HG03039 (cell line): ENCODE data around the gene AKT3.
"Not testable (repeated sequence)": the region's sequence is repeated elsewhere in the genome, so short reads cannot be mapped to it uniquely, and the experiment has no call there.

Experiments
- ATAC-seq: cut with Tn5 transposase; IDR thresholded peaks from one replicate; pipeline ENCODE4 v1.9.1; 2021; ENCODE audit warnings: mild to moderate bottlenecking, moderate library complexity; ENCODE audit not compliant: unreplicated experiment

AKT3 gene

DNA sequence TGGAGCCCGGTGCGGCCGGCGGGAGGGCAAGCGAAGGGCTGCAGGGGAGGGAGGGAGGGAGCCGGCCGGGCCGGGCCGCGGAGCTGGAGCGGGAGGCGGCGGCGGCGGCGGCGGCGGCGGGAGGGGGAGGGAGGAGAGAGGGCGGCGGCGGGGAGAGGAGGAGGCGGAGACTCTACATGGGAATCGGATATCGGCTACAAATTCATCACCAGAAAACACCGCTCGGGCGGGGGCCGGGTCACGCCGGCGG is at the start of gene AKT3:
TSS of gene AKT3 (minus strand) at position 42 of the 250 bp plus-strand sequence. CDS start 7,073 bp downstream, outside the sequence.
- ATAC-seq: peak; percentile 63

DNA sequence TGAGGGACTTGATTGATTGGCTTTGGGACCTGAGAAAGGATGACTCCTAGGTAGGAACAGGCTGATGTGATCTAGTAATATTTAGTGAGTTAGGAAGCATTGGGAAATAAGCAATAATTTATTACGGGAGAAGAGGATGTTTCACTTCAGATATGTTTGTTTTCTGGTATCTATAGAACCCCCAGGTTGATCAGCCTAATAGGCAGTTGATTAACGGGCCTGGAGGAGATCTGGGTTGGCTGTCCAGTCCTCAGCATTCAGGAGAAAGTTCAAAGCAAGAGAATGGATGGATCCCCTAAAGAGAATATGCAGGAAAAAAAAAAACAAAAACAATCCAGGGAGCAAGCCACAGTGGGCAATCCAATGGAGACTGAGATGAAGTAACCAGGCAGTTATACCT is 48.2 kb upstream of the AKT3 start:
- no peak for ATAC-seq

DNA sequence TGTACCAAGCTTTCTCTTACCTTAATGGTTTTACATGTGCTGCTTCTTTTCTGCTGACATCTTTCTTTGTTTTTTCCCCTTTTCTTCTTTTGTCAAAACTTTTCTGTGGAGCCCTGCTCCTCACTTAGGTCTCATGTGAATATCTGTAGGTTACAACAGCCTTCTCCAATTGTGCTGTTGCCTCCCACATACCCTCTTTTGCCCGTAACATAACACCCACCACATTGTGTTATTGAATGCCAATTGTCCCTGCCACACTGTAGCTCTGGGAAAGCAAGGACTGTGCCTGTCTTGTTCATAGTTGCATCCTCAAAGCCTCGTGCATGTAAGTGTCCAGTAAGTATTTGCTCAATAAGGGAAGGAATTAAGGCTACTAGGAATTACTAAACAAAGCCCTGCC is 46.3 kb upstream of the AKT3 start:
- no peak for ATAC-seq

DNA sequence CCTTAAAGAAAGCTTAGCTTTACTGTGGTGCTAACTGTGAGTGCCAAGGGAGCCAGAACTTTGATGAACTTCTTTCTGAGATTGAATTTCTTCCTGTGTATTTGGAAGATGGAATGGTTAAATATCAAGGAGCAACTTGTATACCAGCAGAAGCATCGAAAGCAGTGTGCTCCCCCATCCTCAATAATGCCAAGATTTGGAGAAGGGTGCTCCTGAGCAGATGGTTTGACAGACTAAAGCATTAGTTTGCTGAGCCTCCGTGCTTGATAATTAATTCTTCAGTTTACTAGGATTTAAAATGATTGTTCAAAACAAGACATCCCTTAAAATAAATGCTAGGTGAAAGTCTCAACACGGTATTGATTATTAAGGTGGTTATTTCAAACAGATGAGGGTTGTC is 42.4 kb upstream of the AKT3 start:
- no peak for ATAC-seq

DNA sequence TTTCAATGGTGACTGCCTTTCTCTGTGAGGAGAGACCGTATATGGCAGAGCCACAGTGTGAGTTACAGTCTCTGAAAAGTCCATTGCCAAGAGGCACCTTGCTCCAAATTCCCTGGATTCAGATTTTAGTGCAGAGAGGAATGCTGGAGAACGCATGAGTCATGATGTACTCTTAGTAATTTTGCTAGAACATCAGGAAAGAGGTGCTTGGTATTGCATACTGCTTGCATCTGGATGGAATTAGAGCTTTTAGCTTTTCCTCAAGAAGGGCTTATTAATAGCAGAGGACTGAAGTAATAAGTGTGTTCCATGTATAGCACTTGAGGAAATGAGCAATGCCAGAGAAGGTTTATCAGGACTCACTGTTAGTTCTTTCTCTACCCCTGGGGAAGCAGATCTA is 40.5 kb upstream of the AKT3 start:
- no peak for ATAC-seq

DNA sequence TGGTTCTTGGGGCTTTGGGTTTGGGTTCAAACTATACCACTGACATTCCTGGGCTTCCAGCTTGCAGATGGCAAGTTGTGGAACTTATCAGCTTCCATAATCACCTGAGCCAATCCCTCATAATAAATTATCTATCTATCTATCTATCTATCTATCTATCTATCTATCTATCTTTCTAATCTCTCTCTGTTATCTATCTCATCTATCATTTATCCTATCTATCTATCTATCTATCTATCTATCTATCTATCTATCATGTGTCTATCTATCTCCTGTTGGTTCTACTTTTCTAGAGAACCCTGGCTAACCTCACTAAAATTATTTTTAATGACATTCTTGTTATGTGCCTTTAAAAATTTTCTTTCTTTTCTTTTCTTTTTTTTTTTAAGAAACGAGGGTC is 35.8 kb upstream of the AKT3 start:
- ATAC-seq: no peak

DNA sequence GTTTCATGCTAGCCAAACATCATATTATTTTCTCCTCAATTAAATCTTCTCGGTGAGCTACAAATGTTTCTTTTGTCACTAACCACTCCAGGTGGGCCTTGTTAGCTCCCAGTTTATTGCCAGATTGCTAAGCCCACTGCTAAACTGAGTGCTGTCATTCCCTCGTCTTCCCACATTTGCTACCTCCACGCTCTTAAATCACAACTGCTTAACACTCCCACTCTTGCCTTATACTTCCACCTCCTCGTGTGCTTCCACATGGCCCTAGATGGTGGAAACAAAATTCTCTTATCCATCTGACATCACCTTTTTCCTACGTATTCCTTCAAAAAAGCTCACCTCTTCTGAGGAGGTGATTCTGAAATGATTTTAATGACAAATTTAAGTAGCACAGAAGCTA is 34.6 kb upstream of the AKT3 start:
- no peak for ATAC-seq

DNA sequence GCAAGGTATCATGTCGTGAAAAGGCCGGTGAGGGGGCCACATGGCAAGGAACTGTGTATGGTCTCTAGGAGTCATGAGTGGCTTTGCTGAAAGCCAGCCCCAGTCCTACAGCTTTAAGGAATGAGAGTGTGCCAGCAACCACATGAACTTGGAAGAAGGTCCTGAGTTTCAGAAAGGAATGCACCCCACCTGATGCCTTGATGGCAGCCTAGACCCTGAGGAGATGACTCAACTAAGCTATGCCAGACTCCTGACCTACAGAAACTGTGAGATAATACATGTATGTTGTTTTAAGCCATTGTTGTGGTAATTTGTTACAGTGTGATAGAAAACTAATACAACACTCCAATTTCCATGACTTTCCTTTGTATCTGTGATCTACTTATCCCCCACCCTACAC is 33.5 kb upstream of the AKT3 start:
- no peak for ATAC-seq

DNA sequence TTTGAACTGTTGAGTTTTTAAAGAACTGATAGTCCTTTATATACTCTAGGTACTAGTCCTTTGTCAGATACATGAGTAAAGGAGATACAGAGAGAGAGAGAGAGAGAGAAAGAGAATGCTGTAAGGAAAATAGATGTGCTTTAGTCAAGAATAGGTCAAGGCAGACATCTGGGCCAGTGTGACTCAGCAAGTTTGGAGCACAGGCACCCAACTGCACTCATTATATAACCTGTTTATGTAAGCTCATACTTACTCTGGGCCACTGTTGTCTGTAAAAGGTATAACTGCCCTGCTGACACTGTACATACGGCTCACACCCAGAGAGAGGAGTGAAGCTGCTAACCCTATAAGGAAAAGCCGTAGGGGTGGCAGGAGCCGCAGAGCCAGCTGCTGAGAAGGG is 32.2 kb upstream of the AKT3 start:
- ATAC-seq: no peak

DNA sequence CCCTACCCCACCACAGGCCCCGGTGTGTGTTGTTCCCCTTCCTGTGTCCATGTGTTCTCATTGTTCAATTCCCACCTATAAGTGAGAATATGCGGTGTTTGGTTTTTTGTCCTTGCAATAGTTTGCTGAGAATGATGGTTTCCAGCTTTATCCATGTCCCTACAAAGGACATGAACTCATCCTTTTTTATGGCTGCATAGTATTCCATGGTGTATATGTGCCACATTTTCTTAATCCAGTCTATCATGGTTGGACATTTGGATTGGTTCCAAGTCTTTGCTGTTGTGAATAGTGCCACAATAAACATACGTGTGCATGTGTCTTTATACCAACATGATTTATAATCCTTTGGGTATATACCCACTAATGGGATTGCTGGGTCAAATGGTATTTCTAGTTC is 27.0 kb upstream of the AKT3 start:
- not testable (repeated sequence) for ATAC-seq

DNA sequence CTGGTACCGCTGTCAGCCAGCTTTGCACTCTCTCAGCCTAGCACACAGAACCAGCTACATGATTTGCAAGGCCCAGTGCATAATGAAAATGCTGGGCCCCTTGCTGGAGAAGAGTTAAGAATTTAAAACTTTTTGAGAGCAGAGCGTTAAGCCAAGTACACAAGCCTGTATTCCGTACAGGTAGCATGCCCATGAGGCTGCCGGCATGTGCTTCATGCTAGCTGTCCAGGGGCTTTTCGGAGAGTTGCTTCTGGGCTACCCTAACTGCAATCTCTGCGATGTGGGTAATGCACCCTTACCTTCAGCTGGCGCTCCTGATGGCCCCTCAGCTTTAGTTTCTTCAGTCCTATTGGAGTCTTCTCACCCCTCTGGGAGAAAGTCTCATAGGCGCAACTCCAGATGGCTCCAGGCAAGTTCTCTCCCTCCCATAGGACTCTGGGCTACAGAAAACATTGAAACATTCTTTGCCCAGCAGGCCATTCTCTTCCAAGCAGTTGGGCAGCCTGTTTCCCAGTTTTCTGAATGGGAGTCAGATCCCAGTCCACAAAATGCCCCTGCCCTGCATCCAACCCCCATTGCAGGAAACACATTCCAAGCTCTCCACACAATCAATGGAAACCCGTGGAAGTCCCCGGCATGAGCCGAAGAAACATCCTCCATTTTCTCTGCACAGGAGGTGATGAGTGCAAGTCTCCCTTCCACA is 5.7 kb upstream of the AKT3 start:
- ATAC-seq: no peak

DNA sequence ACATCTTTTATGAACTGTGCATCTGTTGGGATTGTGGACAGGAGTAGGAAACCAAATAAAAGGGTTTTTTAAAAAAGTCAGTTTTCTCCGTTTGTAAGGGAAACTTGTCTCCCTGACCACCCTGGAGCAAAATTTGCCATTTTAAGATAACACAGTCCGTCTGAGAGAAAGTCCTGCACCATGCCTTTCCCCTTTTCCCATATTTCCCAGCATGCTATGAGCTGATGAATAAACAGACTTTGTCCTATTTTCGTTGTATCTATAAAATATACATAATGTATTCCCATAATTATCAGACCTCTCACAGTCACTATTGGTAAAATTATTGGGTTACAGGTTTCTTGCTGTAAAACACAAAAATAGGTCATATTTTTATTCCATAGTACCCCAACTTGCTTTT is 1.7 kb upstream of the AKT3 start:
- ATAC-seq: no peak

DNA sequence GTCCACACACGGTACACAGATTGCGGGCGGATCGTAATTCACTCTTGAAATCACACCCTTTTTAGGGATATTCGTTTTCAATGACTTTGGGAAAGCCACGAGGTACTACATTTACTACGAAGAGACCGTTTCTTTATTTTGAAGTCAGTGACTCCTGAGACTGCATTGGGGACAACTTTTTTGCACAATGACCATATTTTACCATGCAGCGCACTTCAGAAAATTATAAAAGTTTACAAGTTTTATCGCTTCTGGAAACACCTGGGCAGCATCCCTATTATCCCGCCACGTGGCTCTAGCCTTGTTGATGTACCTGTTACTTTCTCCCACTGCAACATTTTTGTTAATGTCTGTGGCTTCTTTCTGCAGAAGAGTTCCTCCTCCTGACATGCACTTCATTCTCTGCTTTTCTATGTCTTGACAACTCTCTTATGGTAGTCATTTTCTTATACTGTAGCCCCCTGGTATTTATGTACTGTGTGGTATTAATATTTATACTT is 1.3 kb upstream of the AKT3 start:
- ATAC-seq: no peak

DNA sequence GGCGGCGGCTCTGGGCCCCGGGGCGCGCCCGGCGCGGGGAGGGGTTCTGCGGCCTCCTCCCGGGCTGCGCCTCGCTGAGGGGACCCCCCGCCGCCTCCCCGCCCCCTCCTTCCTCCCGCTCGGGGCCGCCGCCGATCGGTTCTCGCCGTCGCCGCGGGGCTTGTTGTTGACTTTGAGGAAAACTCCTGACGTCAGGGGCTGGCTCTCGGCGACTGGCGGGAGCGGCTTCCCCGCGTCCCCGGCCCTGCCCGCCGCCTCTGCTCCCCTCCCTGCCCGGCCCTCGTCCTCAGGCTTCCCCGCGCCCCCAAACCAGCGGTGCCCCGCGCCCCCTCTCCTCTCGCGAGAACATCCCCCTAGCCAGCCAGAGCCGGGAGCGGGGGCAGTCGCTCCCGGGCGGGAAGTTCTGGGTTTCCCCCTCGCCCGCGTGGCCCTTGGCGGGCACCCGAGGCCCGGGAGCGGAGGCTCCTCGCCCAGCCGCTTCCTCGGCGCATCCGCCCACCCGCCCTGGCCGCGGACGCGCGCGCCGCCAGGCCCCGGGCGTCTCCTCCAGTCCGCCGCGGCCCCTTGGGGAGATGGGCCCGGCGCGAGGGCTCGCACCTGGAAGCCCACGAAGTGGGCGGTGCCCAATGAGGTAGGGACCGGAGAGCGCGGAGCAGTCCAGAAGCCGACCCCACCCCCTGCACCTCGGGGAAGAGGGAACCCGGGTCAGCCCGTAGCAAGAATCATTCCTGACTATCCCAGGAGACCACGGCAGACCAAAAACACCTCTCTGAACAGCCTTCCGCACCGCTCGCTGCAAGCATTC is 611 bp upstream of the AKT3 start:
- ATAC-seq: peak; percentile 34

DNA sequence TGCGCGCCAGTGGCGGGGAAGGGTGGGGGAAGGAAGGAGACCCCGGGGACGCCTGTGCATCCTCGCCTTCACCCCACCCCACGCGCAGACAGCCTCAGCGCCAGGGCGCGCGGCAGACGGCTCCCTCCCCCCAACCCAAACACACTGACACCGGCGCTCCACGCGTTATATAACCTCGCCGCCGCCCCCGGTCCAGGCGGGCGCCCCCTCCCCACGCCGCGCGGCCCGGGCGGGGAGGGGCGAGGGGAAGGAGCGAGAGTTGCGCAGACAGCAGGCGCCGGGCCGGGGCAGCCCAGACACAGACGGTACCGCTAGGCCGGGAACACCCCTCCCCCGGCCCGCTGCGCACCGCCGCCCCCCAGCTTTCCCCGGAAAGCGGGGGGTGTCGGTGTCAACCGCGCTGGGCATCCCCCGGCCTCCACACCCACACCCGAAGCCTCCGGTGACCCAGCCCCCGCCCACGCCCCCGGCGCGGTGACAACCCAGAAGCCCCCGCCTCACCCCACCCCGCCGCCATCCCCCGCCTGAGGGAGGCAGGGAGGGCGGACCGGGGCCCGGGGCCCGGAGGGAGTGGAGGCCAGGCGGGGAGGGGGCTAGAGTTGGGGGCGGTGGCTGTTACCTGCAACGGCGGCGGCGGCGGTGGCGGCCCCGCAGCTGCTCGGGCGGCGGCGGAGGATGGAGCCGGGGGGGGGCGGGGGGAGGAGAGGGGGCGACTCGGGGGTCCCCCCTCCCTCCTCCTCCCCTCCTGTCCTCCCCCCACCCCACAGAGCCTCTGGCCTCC is 432 bp downstream of the AKT3 start:
- peak; percentile 24 for ATAC-seq

DNA sequence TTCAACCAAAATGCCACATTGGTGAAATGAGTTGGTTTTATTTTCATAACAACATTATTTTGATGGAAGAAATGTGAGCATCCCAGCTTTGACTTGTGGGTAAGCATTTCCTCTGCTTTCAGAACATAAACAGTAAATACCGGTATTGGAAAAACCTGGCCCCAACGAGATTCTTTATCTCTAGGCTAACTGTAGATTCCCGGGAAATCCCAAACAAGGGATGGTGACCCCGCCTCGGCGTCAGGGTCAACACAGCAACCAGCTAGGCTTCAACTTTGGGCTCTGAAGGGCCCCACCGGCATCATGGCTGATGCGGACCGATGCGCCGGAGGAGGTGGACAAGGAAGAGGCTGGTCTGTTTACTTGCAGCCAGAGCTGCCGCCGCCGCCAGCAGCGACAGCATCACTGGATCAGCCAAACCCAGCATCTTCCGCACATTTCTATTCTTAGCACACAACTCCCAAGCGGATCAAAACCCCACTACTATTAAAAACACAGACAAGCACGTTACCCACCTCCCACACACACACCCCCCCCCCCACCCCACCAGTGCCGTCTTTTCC is 1.1 kb downstream of the AKT3 start:
- no peak for ATAC-seq

DNA sequence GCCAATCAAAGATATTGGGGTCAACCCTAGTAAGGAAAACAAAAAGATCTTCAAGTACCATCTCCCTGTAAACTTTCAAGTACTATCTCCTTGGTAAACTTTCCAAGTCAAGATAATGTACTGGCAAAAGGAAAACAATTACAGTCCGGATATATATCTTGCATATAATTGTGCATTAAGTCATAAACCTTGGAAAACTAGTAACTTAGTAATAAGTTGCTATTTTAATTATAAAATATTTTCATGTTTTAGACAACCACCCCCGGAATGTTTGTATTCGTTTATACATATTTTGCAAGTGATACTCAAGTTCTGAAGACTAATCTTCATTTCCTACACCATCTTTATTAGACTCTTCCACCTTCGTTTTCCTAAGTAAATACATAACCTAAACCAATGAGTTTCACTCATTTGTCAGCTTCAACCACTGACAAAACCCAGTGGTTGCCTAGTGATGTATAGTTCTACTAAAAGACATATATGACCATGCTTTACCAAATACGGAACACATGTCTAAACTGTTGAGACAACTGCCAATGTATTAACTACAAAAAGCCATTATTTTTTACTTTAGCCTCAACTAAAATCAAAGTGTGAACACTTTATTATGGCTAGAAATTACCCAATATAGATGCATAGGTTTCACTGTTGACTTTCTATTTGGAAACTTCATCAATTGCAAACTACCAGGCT is 1.7 kb downstream of the AKT3 start:
- ATAC-seq: no peak

DNA sequence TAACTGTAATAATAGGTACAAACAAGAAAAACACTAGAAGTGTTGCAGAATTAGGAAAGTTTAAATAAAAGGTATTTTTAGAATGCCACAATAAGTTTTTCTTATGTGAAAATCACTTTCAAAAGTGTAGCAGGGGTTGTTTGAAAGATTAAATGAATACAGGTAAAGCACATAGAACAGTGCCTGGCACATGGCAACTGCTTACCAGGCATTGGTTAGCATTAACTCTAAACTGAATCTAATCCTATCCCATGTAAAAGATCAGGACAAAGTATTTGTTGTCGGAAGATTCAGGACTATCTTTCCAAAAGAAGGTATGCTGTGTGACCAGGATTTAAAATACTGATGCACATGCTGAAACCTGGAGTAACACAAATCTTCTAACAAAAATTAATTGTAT is 3.3 kb downstream of the AKT3 start:
- ATAC-seq: no peak

DNA sequence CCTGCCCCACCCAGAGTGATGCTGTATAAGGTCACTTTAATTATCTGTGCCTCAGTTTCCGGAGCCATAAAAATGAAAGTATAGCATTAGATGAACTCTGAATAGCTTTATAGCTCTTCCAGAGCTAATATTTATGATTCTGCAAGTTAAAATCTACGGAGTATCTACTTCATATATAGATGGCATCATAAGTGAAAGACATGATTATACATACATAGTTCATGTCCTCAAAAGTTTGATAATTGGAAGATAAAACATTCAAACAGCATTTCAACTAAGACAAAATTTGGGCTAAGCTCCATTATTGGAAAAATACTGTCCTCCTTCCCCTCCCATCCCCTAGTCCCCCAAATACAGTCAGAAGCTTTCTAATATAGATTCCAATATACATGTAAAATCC is 4.2 kb downstream of the AKT3 start:
- ATAC-seq: no peak

DNA sequence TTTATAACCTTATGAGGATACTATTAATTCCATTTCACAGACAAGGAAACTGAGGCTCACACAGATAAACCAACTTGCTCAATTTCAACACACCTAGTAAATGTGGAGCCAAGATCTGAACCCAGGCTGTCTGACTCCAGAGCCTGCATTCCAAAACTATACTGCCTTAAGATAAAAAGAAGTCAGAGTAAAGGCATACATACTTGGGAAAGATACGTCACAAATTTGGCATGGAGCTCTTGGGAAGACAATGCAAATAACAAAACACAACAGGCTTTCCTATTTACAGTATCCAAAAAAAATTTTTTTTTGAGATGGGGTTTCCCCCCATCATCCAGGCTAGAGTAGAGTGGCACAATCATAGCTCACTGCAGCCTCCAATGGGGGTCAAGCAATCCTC is 5.9 kb downstream of the AKT3 start:
- ATAC-seq: no peak

DNA sequence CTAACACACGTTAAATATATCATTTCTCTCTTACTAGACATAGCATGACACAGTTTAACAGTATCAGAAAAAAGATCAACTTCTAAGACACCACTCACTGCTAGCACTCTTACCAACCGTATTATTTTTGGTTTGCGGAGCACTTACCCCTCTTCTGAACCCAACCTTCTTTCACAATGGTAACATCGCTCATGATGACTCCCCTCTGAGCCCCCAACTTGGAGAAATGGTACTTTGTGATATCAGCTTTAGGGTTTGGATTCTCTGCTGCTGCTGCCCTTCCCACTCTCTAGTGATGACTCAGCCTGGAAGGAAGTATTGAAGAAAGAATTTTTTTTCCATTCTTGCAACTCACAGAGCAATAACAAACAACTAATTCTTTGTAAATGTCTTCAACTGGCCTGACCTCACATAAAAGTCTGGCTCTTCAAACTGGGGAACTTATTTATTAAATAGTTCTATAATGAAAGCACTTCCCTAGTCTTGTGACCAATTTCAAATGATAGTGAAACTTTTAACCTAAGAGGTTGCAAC is 7.0 kb downstream of the AKT3 start:
- no peak for ATAC-seq
